GM23248 (cell line): Measurements from ENCODE around the gene PIGT.

Source experiments
- EZH2 ChIP-seq: fragments of 200-600 bp; sonication (generic); IDR thresholded peaks from 2 replicates; pipeline ENCODE4 v1.6.1; 2018; ENCODE audit warnings: antibody characterized with exemption, mild to moderate bottlenecking; ENCODE audit not compliant: insufficient read depth, poor library complexity, severe bottlenecking
- EZH2phosphoT487 ChIP-seq: fragments of 200-600 bp; sonication (generic); IDR thresholded peaks from 2 replicates; pipeline ENCODE4 v1.6.1; 2018; ENCODE audit warnings: antibody characterized with exemption, moderate library complexity, mild to moderate bottlenecking, low read depth; ENCODE audit not compliant: insufficient read depth

- TF ChIP-seq EZH2: no peak
- no peak for TF ChIP-seq EZH2phosphoT487
Observed at GRCh38 chr20:45413479-45413878, 2.5 kb upstream of the PIGT start.
